ENCODE data around the gene ARID1B.
"Not testable (repeated sequence)": the region's sequence is repeated elsewhere in the genome, so short reads cannot be mapped to it uniquely, and the experiment has no call there.

ARID1B gene

GRCh38 chr6:157147054-157148026 lies 370.2 kb downstream of the ARID1B start:
- not testable (repeated sequence) for DNase-seq

GRCh38 chr6:157148391-157149323 lies 371.5 kb downstream of the ARID1B start:
- DNase-seq = no peak

GRCh38 chr6:157150076-157150475 lies 372.9 kb downstream of the ARID1B start:
- DNase-seq = no peak

GRCh38 chr6:157151029-157151428 lies 373.9 kb downstream of the ARID1B start:
- no peak for DNase-seq

- no peak for DNase-seq
Measured at GRCh38 chr6:157151989-157152388, 374.8 kb downstream of the ARID1B start.

GRCh38 chr6:157152556-157152955 lies 375.4 kb downstream of the ARID1B start:
- no peak for DNase-seq

- DNase-seq = no peak
Measured at GRCh38 chr6:157155804-157156203, 378.6 kb downstream of the ARID1B start.

GRCh38 chr6:157157258-157157657 lies 380.1 kb downstream of the ARID1B start:
- DNase-seq = no peak

GRCh38 chr6:157158456-157158855 lies 381.3 kb downstream of the ARID1B start:
- DNase-seq = no peak

- no peak for DNase-seq
Measured at GRCh38 chr6:157158897-157159296, 381.7 kb downstream of the ARID1B start.

GRCh38 chr6:157159348-157159747 lies 382.2 kb downstream of the ARID1B start:
- no peak for DNase-seq

GRCh38 chr6:157161912-157162311 lies 384.7 kb downstream of the ARID1B start:
- no peak for DNase-seq

- DNase-seq = no peak
Measured at GRCh38 chr6:157162766-157163433, 385.7 kb downstream of the ARID1B start.

- DNase-seq = no peak
Measured at GRCh38 chr6:157163434-157164159, 386.4 kb downstream of the ARID1B start.

- DNase-seq = no peak
Measured at GRCh38 chr6:157164972-157165371, 387.8 kb downstream of the ARID1B start.

GRCh38 chr6:157166784-157167183 lies 389.6 kb downstream of the ARID1B start:
- DNase-seq = no peak

GRCh38 chr6:157167837-157168236 lies 390.7 kb downstream of the ARID1B start:
- no peak for DNase-seq

GRCh38 chr6:157168471-157168870 lies 391.3 kb downstream of the ARID1B start:
- no peak for DNase-seq

GRCh38 chr6:157169226-157169625 lies 392.0 kb downstream of the ARID1B start:
- no peak for DNase-seq

- DNase-seq = no peak
Measured at GRCh38 chr6:157169656-157170055, 392.5 kb downstream of the ARID1B start.

GRCh38 chr6:157170535-157170934 lies 393.4 kb downstream of the ARID1B start:
- no peak for DNase-seq

- no peak for DNase-seq
Measured at GRCh38 chr6:157171801-157172200, 394.6 kb downstream of the ARID1B start.
